ENCODE data around the gene TLK2.
"Not testable (repeated sequence)": the region's sequence is repeated elsewhere in the genome, so short reads cannot be mapped to it uniquely, and the experiment has no call there.

GRCh38 chr17:62524077-62524476 lies 45.5 kb downstream of the TLK2 start:
- not testable (repeated sequence) for TF ChIP-seq CTCF (conservative IDR thresholded peaks at IDR 0.05; ENCODE audit: low read length); EZH2phosphoT487 (IDR thresholded peaks at IDR 0.05; ENCODE audit: borderline replicate concordance, low read depth, low read length)

Data from OCI-LY7 (cell line).